ENCODE measurements around the gene COL5A2. TPM values are rescaled to one million over a fixed set of nuclear protein-coding genes. Genes with fewer than 3 reads are reported as not detected.

Gene COL5A2
- total RNA-seq, 3 donors from 2014 or later: 4.5 to 58.5 (median 31.8) TPM

DNA sequence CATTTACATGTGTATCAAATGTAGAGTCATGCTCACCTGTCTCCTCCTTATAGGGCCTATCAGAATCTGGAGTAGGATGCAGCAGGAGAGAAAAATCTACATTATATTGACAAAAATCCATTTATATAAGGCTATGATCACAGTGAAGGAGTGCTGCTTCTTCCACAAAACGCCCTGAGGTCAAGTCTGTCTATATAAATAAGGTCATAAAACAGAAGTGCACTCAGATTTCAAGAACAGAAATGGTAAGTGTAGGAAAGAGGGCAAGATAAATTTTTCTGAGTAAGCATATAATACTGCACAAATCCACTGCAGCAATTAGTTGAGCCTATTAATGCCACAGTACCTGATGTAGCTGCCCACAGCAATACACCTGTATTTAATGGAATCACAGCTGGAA lies 51.8 kb downstream of the COL5A2 start:
- no peak for DNase-seq
- Histone ChIP-seq H3K36me3 (ENCODE audit: low read depth) (no peaks in the 10 kb centered on the region), H3K4me1 (ENCODE audit: low read depth) (no peaks in the 10 kb centered on the region), H3K9me3 (no peaks in the 10 kb centered on the region), H3K4me3 (no peak overlapping the region)
- ATAC-seq: no peak
- intact Hi-C loops (cut with DNase I, micrococcal nuclease): no loop called here
- TF ChIP-seq, protein P1, sequence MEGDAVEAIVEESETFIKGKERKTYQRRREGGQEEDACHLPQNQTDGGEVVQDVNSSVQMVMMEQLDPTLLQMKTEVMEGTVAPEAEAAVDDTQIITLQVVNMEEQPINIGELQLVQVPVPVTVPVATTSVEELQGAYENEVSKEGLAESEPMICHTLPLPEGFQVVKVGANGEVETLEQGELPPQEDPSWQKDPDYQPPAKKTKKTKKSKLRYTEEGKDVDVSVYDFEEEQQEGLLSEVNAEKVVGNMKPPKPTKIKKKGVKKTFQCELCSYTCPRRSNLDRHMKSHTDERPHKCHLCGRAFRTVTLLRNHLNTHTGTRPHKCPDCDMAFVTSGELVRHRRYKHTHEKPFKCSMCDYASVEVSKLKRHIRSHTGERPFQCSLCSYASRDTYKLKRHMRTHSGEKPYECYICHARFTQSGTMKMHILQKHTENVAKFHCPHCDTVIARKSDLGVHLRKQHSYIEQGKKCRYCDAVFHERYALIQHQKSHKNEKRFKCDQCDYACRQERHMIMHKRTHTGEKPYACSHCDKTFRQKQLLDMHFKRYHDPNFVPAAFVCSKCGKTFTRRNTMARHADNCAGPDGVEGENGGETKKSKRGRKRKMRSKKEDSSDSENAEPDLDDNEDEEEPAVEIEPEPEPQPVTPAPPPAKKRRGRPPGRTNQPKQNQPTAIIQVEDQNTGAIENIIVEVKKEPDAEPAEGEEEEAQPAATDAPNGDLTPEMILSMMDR (IDR thresholded peaks at IDR 0.05): no peak

DNA sequence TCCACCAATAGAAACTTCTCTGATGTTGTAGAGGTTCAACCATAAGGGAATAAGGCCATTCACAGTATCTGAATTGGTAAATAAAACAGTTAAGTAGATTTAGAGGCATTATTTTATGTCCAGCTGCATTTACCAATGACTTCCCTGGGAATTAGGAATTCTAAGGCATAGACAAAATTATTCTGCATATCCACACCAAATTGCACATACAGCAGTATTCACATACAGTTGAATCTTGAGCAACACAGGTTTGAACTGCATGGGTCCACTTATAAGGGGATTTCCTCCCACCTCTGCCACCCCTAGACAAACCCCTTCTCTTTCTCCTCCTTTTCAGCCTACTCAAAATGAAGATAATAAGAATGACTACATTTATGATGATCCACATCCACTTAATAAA lies 54.4 kb downstream of the COL5A2 start:
- H3K4me3 ChIP-seq: no peak overlapping the region
- ATAC-seq (no peak), DNase-seq (no peak)
- H3K4me1 ChIP-seq (ENCODE audit: low read depth): no peaks in the 10 kb centered on the region
- no peaks in the 10 kb centered on the region for H3K36me3 ChIP-seq (ENCODE audit: low read depth)
- TF ChIP-seq, protein P1 (IDR thresholded peaks at IDR 0.05): no peak
- H3K9me3 ChIP-seq: no peaks in the 10 kb centered on the region
- intact Hi-C loops (cut with DNase I, micrococcal nuclease): no loop called here

DNA sequence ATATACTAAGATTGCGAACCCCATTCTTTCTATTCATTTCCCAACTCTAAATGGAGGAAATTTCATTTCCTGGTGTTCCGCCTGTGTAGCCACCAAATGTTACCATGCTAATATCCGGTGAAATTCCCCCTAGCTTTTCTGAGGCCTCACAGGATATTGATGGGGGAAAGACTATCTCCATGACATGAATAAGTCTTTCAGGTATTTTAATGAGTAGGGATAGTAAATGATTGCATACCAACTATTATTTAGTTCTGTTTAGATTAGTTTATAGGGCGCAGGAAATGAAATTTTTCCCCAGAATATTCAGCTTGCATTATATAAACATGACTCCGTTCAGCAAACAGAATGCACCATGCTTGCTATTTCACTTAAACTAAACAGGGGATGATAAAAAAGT lies 55.4 kb downstream of the COL5A2 start:
- no peaks in the 10 kb centered on the region for H3K4me1 ChIP-seq (ENCODE audit: low read depth)
- intact Hi-C loops (cut with DNase I, micrococcal nuclease): no loop called here
- TF ChIP-seq, protein P1 (IDR thresholded peaks at IDR 0.05): no peak
- H3K4me3 ChIP-seq: no peak overlapping the region
- no peaks in the 10 kb centered on the region for H3K9me3 ChIP-seq
- DNase-seq (no peak), ATAC-seq (no peak)
- H3K36me3 ChIP-seq (ENCODE audit: low read depth): no peaks in the 10 kb centered on the region

DNA sequence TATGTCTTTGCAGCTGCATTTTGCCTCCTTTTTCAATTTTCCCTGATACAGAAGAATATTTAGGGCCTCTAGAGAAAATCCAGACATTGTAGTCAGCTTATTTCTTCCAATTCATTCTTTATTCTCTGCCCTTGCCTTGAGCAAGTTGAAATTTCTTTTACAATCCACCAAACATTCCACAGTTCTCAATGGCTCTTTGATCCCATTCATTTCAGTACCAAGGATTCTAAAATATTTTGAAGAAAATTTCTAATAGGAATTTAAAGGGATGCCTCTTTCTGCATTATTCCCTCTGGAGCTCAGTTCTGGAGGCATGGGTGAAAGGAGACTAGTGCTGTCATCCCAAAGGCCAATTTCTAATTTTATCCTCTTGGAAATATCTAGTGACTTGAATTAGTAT lies 61.2 kb downstream of the COL5A2 start:
- H3K4me1 ChIP-seq (ENCODE audit: low read depth): no peaks in the 10 kb centered on the region
- H3K9me3 ChIP-seq: no peaks in the 10 kb centered on the region
- no peak for DNase-seq
- TF ChIP-seq, protein P1 (IDR thresholded peaks at IDR 0.05): no peak
- H3K36me3 ChIP-seq (ENCODE audit: low read depth): no peaks in the 10 kb centered on the region
- no peak overlapping the region for H3K4me3 ChIP-seq
- ATAC-seq: no peak
- intact Hi-C loops (cut with DNase I, micrococcal nuclease): no loop called here

DNA sequence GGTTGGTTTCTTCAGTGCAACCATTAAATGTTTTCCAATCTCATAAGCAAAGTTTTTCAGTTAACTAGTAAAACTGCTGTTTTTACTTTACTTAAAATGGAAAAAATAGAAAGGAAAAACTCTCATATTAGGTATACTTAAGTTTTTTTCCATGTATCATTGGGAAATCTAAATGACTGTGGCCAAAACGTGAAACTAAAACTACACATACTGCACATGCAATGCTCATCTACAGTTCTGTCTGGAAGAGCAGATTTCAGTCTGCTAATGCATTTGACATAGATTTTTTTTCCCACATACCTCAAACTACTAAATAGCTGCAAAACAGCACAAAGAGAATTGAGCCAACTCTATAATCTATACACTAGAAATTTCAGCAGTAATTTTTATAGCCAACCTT lies 62.6 kb downstream of the COL5A2 start:
- H3K4me1 ChIP-seq (ENCODE audit: low read depth): no peaks in the 10 kb centered on the region

More for the DNA sequence above, 62.6 kb downstream of the COL5A2 start:
- DNase-seq: no peak
- TF ChIP-seq, protein P1 (IDR thresholded peaks at IDR 0.05): no peak
- intact Hi-C loops (cut with DNase I, micrococcal nuclease): no loop called here
- Histone ChIP-seq H3K4me3 (no peak overlapping the region), H3K36me3 (ENCODE audit: low read depth) (no peaks in the 10 kb centered on the region), H3K9me3 (no peaks in the 10 kb centered on the region)
- no peak for ATAC-seq

Measured in mucosa of descending colon (tissue), 3 donors.